ENCODE results near the gene THOC7.
A peak's percentile ranks its signal among the peaks of the same experiment; 100 is the strongest.

Gene THOC7

GRCh38 chr3:63877737-63878393 lies 14.3 kb upstream of the THOC7 start:
- DNase-seq = no peak

GRCh38 chr3:63876260-63876659 lies 12.7 kb upstream of the THOC7 start:
- no peak for DNase-seq

- DNase-seq = no peak
These were observed 11.9 kb upstream of the THOC7 start for GRCh38 chr3:63875510-63875909.

- DNase-seq = no peak
These were observed 11.2 kb upstream of the THOC7 start for GRCh38 chr3:63874769-63875168.

- no peak for DNase-seq
These were observed 8.7 kb upstream of the THOC7 start for GRCh38 chr3:63872135-63872924.

GRCh38 chr3:63870615-63871005 lies 7.0 kb upstream of the THOC7 start:
- DNase-seq = no peak

GRCh38 chr3:63869940-63870614 lies 6.5 kb upstream of the THOC7 start:
- DNase-seq = no peak

- DNase-seq = no peak
These were observed 3.6 kb upstream of the THOC7 start for GRCh38 chr3:63867225-63867624.

- DNase-seq = no peak
These were observed 1.3 kb upstream of the THOC7 start for GRCh38 chr3:63864965-63865327.

GRCh38 chr3:63864008-63864964 lies 681 bp upstream of the THOC7 start:
- DNase-seq = peak; percentile 29 to 57

GRCh38 chr3:63862804-63863149 lies 828 bp downstream of the THOC7 start:
- no peak for DNase-seq

- no peak for DNase-seq
These were observed 2.3 kb downstream of the THOC7 start for GRCh38 chr3:63861306-63861705.

GRCh38 chr3:63860776-63861175 lies 2.8 kb downstream of the THOC7 start:
- no peak for DNase-seq

- no peak for DNase-seq
These were observed 6.3 kb downstream of the THOC7 start for GRCh38 chr3:63857311-63857710.

- DNase-seq = no peak
These were observed 8.2 kb downstream of the THOC7 start for GRCh38 chr3:63855333-63855940.

GRCh38 chr3:63853106-63853505 lies 10.5 kb downstream of the THOC7 start:
- DNase-seq = no peak

- DNase-seq = no peak
These were observed 12.3 kb downstream of the THOC7 start for GRCh38 chr3:63851287-63851686.

GRCh38 chr3:63849175-63849574 lies 14.4 kb downstream of the THOC7 start:
- DNase-seq = no peak

- DNase-seq = no peak
These were observed 15.7 kb downstream of the THOC7 start for GRCh38 chr3:63847718-63848450.

GRCh38 chr3:63845215-63845614 lies 18.4 kb downstream of the THOC7 start:
- DNase-seq = no peak

- DNase-seq = no peak
These were observed 21.5 kb downstream of the THOC7 start for GRCh38 chr3:63842127-63842526.

- no peak for DNase-seq
These were observed 21.9 kb downstream of the THOC7 start for GRCh38 chr3:63841704-63842103.

Measured in CD4-positive, alpha-beta T cell treated with Interferon alpha-2 for 1 hour (primary cell).